Keratinocyte (primary cell): ENCODE data around the gene ACAD9. TPM values are rescaled to one million over a fixed set of nuclear protein-coding genes. Genes with fewer than 3 reads are reported as not detected.

Experiments used
- DNase-seq: peaks from one replicate; pipeline ENCODE4 v3.0.0-alpha.2; 2011; ENCODE audit warnings: low read depth, missing footprints, low spot score
- FAIRE-seq: peaks from 2 replicates; lab custom pipeline; 2011; peaks lifted over from hg19 to GRCh38; lab: Jason Lieb, UNC
- H2AFZ ChIP-seq: 2 replicates; pipeline ENCODE4 v1.6.0; 2012; ENCODE audit warnings: low read length, control low read depth, inconsistent platforms; ENCODE audit not compliant: control insufficient read depth
- H3K27ac ChIP-seq: 2 replicates; pipeline ENCODE4 v1.5.1; 2011; ENCODE audit warnings: low read length; ENCODE audit not compliant: control insufficient read depth, insufficient read depth
- H3K27me3 ChIP-seq: 3 replicates; pipeline ENCODE4 v1.6.0; 2011; ENCODE audit warnings: low read length; ENCODE audit not compliant: control insufficient read depth, insufficient read depth; ENCODE audit errors: extremely low read depth
- H3K36me3 ChIP-seq, 2 experiments: 2 replicates in 1 of 2; 3 replicates in 1 of 2; pipeline ENCODE4 v1.5.1; 2011; ENCODE audit warnings: low read length in 2 of 2, mild to moderate bottlenecking in 1 of 2; ENCODE audit not compliant: control insufficient read depth in 2 of 2, insufficient read depth in 2 of 2; ENCODE audit errors: extremely low read depth in 1 of 2
- H3K4me1 ChIP-seq: 3 replicates; pipeline ENCODE4 v1.5.1; 2011; ENCODE audit warnings: low read length; ENCODE audit not compliant: control insufficient read depth, insufficient read depth; ENCODE audit errors: extremely low read depth
- H3K4me2 ChIP-seq: 3 replicates; pipeline ENCODE4 v1.6.0; 2011; ENCODE audit warnings: low read depth, low read length; ENCODE audit not compliant: control insufficient read depth, insufficient read depth; ENCODE audit errors: extremely low read depth
- H3K4me3 ChIP-seq, 3 experiments: fragments of 200-600 bp in 1 of 3; sonication (generic) in 1 of 3; 2 replicates in 2 of 3; 3 replicates in 1 of 3; pipeline ENCODE4 v1.5.1; 2011 to 2016; ENCODE audit warnings: low read length in 3 of 3, mild to moderate bottlenecking in 3 of 3, control low read depth in 2 of 3, inconsistent platforms in 1 of 3, low read depth in 1 of 3, mixed read lengths in 1 of 3, mixed run types in 1 of 3, moderate library complexity in 1 of 3; ENCODE audit not compliant: control insufficient read depth in 2 of 3, insufficient read depth in 2 of 3; ENCODE audit errors: extremely low read depth in 1 of 3
- H3K79me2 ChIP-seq: 2 replicates; pipeline ENCODE4 v1.6.0; 2012; ENCODE audit warnings: low read length; ENCODE audit not compliant: control insufficient read depth, insufficient read depth
- H3K9ac ChIP-seq: 3 replicates; pipeline ENCODE4 v1.6.0; 2011; ENCODE audit warnings: low read length; ENCODE audit not compliant: control insufficient read depth, insufficient read depth; ENCODE audit errors: extremely low read depth
- H3K9me1 ChIP-seq: 3 replicates; pipeline ENCODE4 v1.6.0; 2011; ENCODE audit warnings: low read length; ENCODE audit not compliant: control insufficient read depth, insufficient read depth; ENCODE audit errors: extremely low read depth
- H3K9me3 ChIP-seq: 2 replicates; pipeline ENCODE4 v1.5.1; 2012; ENCODE audit warnings: low read depth, low read length; ENCODE audit not compliant: control insufficient read depth
- H4K20me1 ChIP-seq: 3 replicates; pipeline ENCODE4 v1.6.0; 2011; ENCODE audit warnings: low read length; ENCODE audit not compliant: control insufficient read depth, insufficient read depth; ENCODE audit errors: extremely low read depth
- CTCF ChIP-seq, 3 experiments: IDR thresholded peaks in 1 of 3; conservative IDR thresholded peaks in 1 of 3; optimal IDR thresholded peaks in 1 of 3; 2 replicates in 2 of 3; 3 replicates in 1 of 3; pipeline versions ENCODE3 to v1.5.1; 2011; ENCODE audit warnings: low read length in 3 of 3, mild to moderate bottlenecking in 3 of 3, moderate library complexity in 2 of 3, control low read depth in 1 of 3, inconsistent platforms in 1 of 3; ENCODE audit not compliant: insufficient read depth in 2 of 3; ENCODE audit errors: extremely low read depth in 1 of 3
- EZH2 ChIP-seq: IDR thresholded peaks from one replicate; pipeline ENCODE4 v1.6.1; 2012; ENCODE audit warnings: inconsistent platforms, mild to moderate bottlenecking, low read length, moderate library complexity
- dilution Hi-C: fragments of 300-500 bp; cut with MboI; formaldehyde crosslinking; loops from one replicate; pipeline ENCODE4 v1.7.0; 2020; ENCODE audit warnings: low sequenced_read_pairs; ENCODE audit not compliant: extremely low pct_ligation_motif_present
- polyA plus RNA-seq, 5 experiments: library from polyadenylated mRNA; depleted of rRNA in 3 of 5; stranded (reverse) in 3 of 5; stranded (forward) in 1 of 5; unstranded in 1 of 5; fragments of >200 nt; gene quantifications; 1 replicate in 1 of 5; 2 replicates in 3 of 5; 3 replicates in 1 of 5; pipeline versions ENCODE4 v1.2.1 to v1.2.3, GENCODE V29; 2011 to 2012; ENCODE audit warnings: missing spikeins in 2 of 5, low read depth in 1 of 5, low replicate concordance in 1 of 5

The ACAD9 gene
- polyA plus RNA-seq, 1 donor (not counting 4 experiments of a cell fraction or from before 2014, with no cell fraction given), result 36.6 TPM

GRCh38 chr3:128889139-128889894 is 9.9 kb downstream of the ACAD9 start:
- Histone ChIP-seq H2AFZ (no peak overlapping the region), H3K4me3 (no peak overlapping the region), H3K9me3 (no peaks in the 10 kb centered on the region), H3K27me3 (no peaks in the 10 kb centered on the region), H3K4me2 (no peak overlapping the region), H3K9ac (no peak overlapping the region), H3K27ac (no peak overlapping the region), H4K20me1 (no peaks in the 10 kb centered on the region), H3K4me1 (no peaks in the 10 kb centered on the region), H3K79me2 (peaks cover 5% of the 10 kb centered on the region), H3K9me1 (no peaks in the 10 kb centered on the region), H3K36me3 (peaks cover 7 to 23% of the 10 kb centered on the region in 2 experiments)
- dilution Hi-C loops, result no loop called here
- DNase-seq (no peak), FAIRE-seq (no peak)
- no peak for TF ChIP-seq EZH2
- TF ChIP-seq CTCF (optimal IDR thresholded peaks at IDR 0.05 in 1 of 3, IDR thresholded peaks at IDR 0.05 in 1 of 3, conservative IDR thresholded peaks at IDR 0.05 in 1 of 3; ENCODE audit: extremely low read depth in 1 of 3, insufficient read depth in 2 of 3, low read length in 3 of 3), result no peak

- Histone ChIP-seq H3K4me3 (no peak overlapping the region), H4K20me1 (no peaks in the 10 kb centered on the region), H3K27ac (no peak overlapping the region), H2AFZ (no peak overlapping the region), H3K4me1 (no peaks in the 10 kb centered on the region), H3K9ac (no peak overlapping the region), H3K9me1 (no peaks in the 10 kb centered on the region), H3K36me3 (peaks cover 26 to 44% of the 10 kb centered on the region in 2 experiments), H3K27me3 (no peaks in the 10 kb centered on the region), H3K4me2 (no peak overlapping the region), H3K9me3 (no peaks in the 10 kb centered on the region), H3K79me2 (no peaks in the 10 kb centered on the region)
- dilution Hi-C loops, result no loop called here
- FAIRE-seq, result no peak
- no peak for TF ChIP-seq EZH2
- TF ChIP-seq CTCF (optimal IDR thresholded peaks at IDR 0.05 in 1 of 3, IDR thresholded peaks at IDR 0.05 in 1 of 3, conservative IDR thresholded peaks at IDR 0.05 in 1 of 3; ENCODE audit: extremely low read depth in 1 of 3, insufficient read depth in 2 of 3, low read length in 3 of 3), result no peak
- no peak for DNase-seq
Measured at GRCh38 chr3:128895843-128896697, 16.6 kb downstream of the ACAD9 start.
